Ovary (tissue), 9 donors: ENCODE measurements around the gene FOXP1. TPM values are rescaled to one million over a fixed set of nuclear protein-coding genes. Genes with fewer than 3 reads are reported as not detected.

Experiments used
- DNase-seq, 5 donors: peaks; one replicate each; pipeline ENCODE4 v3.0.0-alpha.2; 2019 to 2020
- H3K27ac ChIP-seq, 2 donors: fragments of 200-600 bp; one replicate each; pipeline versions ENCODE4 v1.5.1 to v1.8.0; 2019 to 2022
- H3K27me3 ChIP-seq: fragments of 200-600 bp; one replicate; pipeline ENCODE4 v1.8.0; 2022
- H3K36me3 ChIP-seq: fragments of 200-600 bp; sonication (generic); one replicate; pipeline ENCODE4 v1.5.1; 2019
- H3K4me1 ChIP-seq: one replicate; pipeline ENCODE4 v1.8.1; 2013; ENCODE audit warnings: mild to moderate bottlenecking, moderate library complexity; ENCODE audit not compliant: insufficient read depth
- H3K4me3 ChIP-seq: fragments of 200-600 bp; sonication (generic); one replicate; pipeline ENCODE4 v1.5.1; 2017
- H3K9me3 ChIP-seq, 2 donors: fragments of 200-600 bp in 1 of 2; sonication (generic) in 1 of 2; one replicate each; pipeline versions ENCODE4 v1.5.1 to v1.8.1; 2013 to 2019; ENCODE audit warnings: mild to moderate bottlenecking in 1 of 2, moderate library complexity in 1 of 2
- EP300 ChIP-seq: sonication (generic); formaldehyde crosslinking; IDR thresholded peaks from one replicate; pipeline ENCODE4 v1.6.1; 2017; ENCODE audit warnings: antibody characterized with exemption
- POLR2A ChIP-seq: fragments of 450-650 bp; IDR thresholded peaks from one replicate; pipeline ENCODE4 v1.6.1; 2017; ENCODE audit warnings: antibody characterized with exemption, mild to moderate bottlenecking, moderate library complexity
- WGBS, 3 donors: extraction: QIAGEN DNeasy Blood & Tissue Kit in 1 of 3; methylation state at CpG; one replicate each; pipeline versions ENCODE4 v1.1.5 to v1.1.7; 2013 to 2017; 5-methylcytosine and 5-hydroxymethylcytosine counted together
- intact Hi-C, 4 donors: fragments of 100-400 bp; cut with DNase I; formaldehyde crosslinking; loops; one replicate each; pipeline versions ENCODE4 v1.11.0 to v1.15.1; 2022 to 2023
- polyA plus RNA-seq, 2 donors: library from polyadenylated mRNA; stranded (reverse); fragments of 200-250 nt in 1 of 2; fragments of 350-450 nt in 1 of 2; fragmentation: Illumina TruSeq in 1 of 2; extraction: RNeasy Lipid Tissue Mini Kit (QIAGEN cat#74804) in 1 of 2; gene quantifications; one replicate each; pipeline ENCODE4 v1.2.3, GENCODE V29; 2013 to 2014
- total RNA-seq, 7 donors: library from RNA; depleted of rRNA in 2 of 7; stranded (reverse); fragments of >200 nt in 2 of 7; fragmentation: NEBNext Ultra II Directional in 3 of 7; extraction: Animal tissue kit (Norgen Biotek cat#: 25700) in 3 of 7; gene quantifications; one replicate each; pipeline versions ENCODE4 v1.1.0 to v1.2.4, GENCODE V29; 2016 to 2023
- TF ChIP-seq, protein P1 (sequence below), 3 donors: fragments of 450-650 bp in 2 of 3; fragments of 200-600 bp in 1 of 3; IDR thresholded peaks; one replicate each; pipeline versions ENCODE4 v1.5.1 to v1.8.0; 2016 to 2022; ENCODE audit warnings: antibody characterized with exemption in 3 of 3, mild to moderate bottlenecking in 1 of 3
- donor health status: DM: no; HTN: no; CAD: no; lungs with moderate emphysema.
- donor health status: DM: no; HTN: no; CAD: no.
- donor health status: Bipolar disorder and iron deficiency.
- donor health status: DM: yes; HTN: yes; CAD: no.
- donor health status: DM: no; HTN: no; CAD: no.
- donor health status: DM: yes; HTN: yes; CAD: no.

The FOXP1 gene
- total and polyA plus RNA-seq, 9 donors: 31.7 to 126 (median 114) TPM

DNA sequence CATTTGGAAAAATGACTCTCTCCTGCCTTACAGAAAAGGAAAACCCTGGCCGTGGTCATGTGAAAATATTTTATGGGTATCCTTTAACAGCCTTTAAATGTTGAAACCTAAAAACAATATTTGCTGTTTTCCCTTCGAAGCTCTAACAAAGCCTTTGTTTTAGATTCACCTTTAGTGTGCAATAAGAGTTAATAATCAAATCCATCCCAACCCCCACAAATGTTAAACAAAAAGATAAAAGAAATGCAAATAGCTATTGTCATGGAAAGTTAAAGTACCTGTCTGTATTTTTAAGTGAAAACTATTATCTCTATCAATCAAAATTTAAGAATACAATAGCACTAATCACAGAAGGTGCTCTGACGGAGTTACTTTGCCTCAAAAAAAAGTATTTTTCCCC lies 279.3 kb downstream of the FOXP1 start:
- no peaks in the 10 kb centered on the region for H3K27me3 ChIP-seq
- no peak for DNase-seq
- 59 to 83% (median 65%) methylated on average over 3 of the region's 3 CpGs for WGBS, 3 donors
- TF ChIP-seq POLR2A (no peak), EP300 (no peak)
- TF ChIP-seq, protein P1, sequence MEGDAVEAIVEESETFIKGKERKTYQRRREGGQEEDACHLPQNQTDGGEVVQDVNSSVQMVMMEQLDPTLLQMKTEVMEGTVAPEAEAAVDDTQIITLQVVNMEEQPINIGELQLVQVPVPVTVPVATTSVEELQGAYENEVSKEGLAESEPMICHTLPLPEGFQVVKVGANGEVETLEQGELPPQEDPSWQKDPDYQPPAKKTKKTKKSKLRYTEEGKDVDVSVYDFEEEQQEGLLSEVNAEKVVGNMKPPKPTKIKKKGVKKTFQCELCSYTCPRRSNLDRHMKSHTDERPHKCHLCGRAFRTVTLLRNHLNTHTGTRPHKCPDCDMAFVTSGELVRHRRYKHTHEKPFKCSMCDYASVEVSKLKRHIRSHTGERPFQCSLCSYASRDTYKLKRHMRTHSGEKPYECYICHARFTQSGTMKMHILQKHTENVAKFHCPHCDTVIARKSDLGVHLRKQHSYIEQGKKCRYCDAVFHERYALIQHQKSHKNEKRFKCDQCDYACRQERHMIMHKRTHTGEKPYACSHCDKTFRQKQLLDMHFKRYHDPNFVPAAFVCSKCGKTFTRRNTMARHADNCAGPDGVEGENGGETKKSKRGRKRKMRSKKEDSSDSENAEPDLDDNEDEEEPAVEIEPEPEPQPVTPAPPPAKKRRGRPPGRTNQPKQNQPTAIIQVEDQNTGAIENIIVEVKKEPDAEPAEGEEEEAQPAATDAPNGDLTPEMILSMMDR (IDR thresholded peaks at IDR 0.05): no peak
- no peak overlapping the region for H3K4me3 ChIP-seq
- no peaks in the 10 kb centered on the region for H3K36me3 ChIP-seq
- H3K4me1 ChIP-seq: peaks cover 4% of the 10 kb centered on the region
- no peaks in the 10 kb centered on the region for H3K9me3 ChIP-seq
- intact Hi-C loops: no loop called here
- peak overlapping the region in 1 of 2 donors; percentile 4 for H3K27ac ChIP-seq

DNA sequence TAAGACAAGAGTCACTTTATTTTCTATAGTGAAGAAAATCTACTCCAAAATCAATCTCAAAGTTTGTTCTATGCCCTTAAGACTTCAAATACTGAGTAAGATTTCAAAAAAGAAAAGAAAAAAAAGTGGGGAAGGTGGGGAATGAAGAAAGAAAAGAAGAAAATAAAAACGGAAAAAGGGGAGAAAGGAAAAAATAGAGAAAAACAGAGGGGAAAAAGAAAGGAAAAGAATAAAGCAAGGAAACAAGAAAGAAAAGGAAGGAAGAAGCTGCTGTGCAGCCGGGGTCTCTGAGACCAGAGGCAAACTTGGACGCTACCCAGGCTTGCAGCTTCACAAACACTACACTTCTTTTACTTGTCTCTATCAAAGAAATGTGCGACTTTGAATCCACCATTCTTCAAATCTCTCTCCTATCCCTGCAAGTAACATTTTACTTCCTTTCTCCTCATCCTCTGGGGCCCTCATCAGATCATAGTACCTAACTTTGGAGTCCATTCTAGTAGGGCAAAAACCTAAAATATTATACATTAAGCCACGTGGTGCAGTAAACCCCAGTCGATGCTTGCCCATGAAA lies 279.8 kb downstream of the FOXP1 start:
- H3K27ac ChIP-seq: peak overlapping the region in 1 of 2 donors; percentile 4
- intact Hi-C loops: no loop called here
- DNase-seq: peak in 2 of 5 donors; percentile 25 to 35

DNA sequence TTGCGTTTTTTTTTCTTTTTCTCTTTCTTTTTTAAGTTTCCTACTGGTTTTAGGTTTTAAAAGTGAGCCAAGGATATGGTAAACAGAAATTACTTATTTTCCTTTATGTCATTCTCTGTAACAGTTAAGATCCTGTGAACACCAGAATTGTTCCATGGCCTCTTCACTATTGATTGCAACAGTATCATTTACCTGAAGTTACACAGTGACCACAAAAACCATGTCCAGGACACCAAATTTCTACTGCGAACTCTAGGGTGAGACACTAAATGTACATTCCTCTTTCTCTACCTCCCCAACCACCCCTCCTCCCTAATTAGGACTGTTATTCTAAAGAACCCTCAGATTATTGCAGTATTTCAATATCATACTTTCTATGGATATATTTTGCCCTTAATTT lies 280.9 kb downstream of the FOXP1 start:
- TF ChIP-seq POLR2A (no peak), EP300 (no peak)
- TF ChIP-seq, protein P1 (IDR thresholded peaks at IDR 0.05): no peak
- no peak overlapping the region for H3K27ac ChIP-seq
- no peaks in the 10 kb centered on the region for H3K36me3 ChIP-seq
- H3K4me3 ChIP-seq: no peak overlapping the region
- peaks cover 2% of the 10 kb centered on the region for H3K4me1 ChIP-seq
- DNase-seq: no peak
- WGBS, 3 donors: 93 to 95% (median 94%) methylated on average over 2 of the region's 2 CpGs
- no peaks in the 10 kb centered on the region for H3K27me3 ChIP-seq
- no peaks in the 10 kb centered on the region for H3K9me3 ChIP-seq
- intact Hi-C loops: no loop called here

More for the DNA sequence above, 279.8 kb downstream of the FOXP1 start:
- H3K9me3 ChIP-seq: no peaks in the 10 kb centered on the region
- H3K4me1 ChIP-seq: peaks cover 4% of the 10 kb centered on the region
- 30 to 60% (median 31%) methylated on average over 6 of the region's 6 CpGs for WGBS, 3 donors
- no peak overlapping the region for H3K4me3 ChIP-seq
- no peaks in the 10 kb centered on the region for H3K36me3 ChIP-seq
- H3K27me3 ChIP-seq: no peaks in the 10 kb centered on the region
- TF ChIP-seq POLR2A (no peak), EP300 (no peak)
- TF ChIP-seq, protein P1 (IDR thresholded peaks at IDR 0.05): no peak

DNA sequence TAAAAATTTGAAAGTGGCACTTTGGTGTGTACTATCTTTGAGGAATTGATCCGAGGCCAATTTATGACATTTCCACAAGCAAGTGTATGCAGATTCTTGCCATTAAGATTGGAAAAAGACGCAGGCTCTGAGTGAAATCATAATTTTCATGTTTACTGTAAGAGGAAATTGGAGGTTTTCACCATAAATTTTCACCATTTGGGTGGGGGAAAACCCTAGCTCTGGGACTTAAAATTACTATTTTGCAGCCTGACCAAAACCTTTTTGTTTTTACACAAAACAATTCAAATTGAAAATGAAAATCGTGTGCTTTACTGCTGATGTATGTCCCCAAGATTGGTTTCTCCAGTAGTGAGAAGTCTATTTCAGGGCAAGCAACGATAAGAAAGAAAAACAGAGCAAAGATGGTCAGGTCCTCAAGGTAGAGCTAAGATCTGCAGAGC lies 282.6 kb downstream of the FOXP1 start:
- no peak overlapping the region for H3K27ac ChIP-seq
- 87 to 88% (median 88%) methylated on average over 4 of the region's 4 CpGs for WGBS, 3 donors
- no peaks in the 10 kb centered on the region for H3K36me3 ChIP-seq
- H3K27me3 ChIP-seq: no peaks in the 10 kb centered on the region
- no peak for DNase-seq
- intact Hi-C loops: no loop called here
- H3K4me1 ChIP-seq: peaks cover 2% of the 10 kb centered on the region
- H3K4me3 ChIP-seq: no peak overlapping the region
- TF ChIP-seq, protein P1 (IDR thresholded peaks at IDR 0.05): no peak
- no peak for TF ChIP-seq EP300
- no peak for TF ChIP-seq POLR2A
- H3K9me3 ChIP-seq: no peaks in the 10 kb centered on the region
